Gastroesophageal sphincter (tissue), 3 donors: ENCODE data around the gene TMEM131.

Experiments
- POLR2A ChIP-seq, 2 donors: fragments of 450-650 bp; IDR thresholded peaks; one replicate each; pipeline ENCODE4 v1.6.1; 2017; ENCODE audit warnings: antibody characterized with exemption in 2 of 2, mild to moderate bottlenecking in 2 of 2, moderate library complexity in 1 of 2
- POLR2AphosphoS5 ChIP-seq: sonication (generic); formaldehyde crosslinking; IDR thresholded peaks from one replicate; pipeline ENCODE4 v1.6.1; 2017; ENCODE audit warnings: antibody characterized with exemption
- TF ChIP-seq, protein P1 (sequence below), 4 experiments: fragments of 200-600 bp in 2 of 4; fragments of 450-650 bp in 2 of 4; sonication (generic) in 1 of 4; IDR thresholded peaks; one replicate each; pipeline ENCODE4 v1.5.1; 2017 to 2019; ENCODE audit warnings: antibody characterized with exemption in 4 of 4, mild to moderate bottlenecking in 2 of 4, moderate library complexity in 2 of 4

- TF ChIP-seq, protein P1, sequence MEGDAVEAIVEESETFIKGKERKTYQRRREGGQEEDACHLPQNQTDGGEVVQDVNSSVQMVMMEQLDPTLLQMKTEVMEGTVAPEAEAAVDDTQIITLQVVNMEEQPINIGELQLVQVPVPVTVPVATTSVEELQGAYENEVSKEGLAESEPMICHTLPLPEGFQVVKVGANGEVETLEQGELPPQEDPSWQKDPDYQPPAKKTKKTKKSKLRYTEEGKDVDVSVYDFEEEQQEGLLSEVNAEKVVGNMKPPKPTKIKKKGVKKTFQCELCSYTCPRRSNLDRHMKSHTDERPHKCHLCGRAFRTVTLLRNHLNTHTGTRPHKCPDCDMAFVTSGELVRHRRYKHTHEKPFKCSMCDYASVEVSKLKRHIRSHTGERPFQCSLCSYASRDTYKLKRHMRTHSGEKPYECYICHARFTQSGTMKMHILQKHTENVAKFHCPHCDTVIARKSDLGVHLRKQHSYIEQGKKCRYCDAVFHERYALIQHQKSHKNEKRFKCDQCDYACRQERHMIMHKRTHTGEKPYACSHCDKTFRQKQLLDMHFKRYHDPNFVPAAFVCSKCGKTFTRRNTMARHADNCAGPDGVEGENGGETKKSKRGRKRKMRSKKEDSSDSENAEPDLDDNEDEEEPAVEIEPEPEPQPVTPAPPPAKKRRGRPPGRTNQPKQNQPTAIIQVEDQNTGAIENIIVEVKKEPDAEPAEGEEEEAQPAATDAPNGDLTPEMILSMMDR (IDR thresholded peaks at IDR 0.05): no peak
- TF ChIP-seq POLR2A (IDR thresholded peaks at IDR 0.05) (no peak), POLR2AphosphoS5 (no peak)
Measured at GRCh38 chr2:97911206-97911921, 84.4 kb downstream of the TMEM131 start.
